Measurements from ENCODE around the gene XCL2.
"Not testable (repeated sequence)": the region's sequence is repeated elsewhere in the genome, so short reads cannot be mapped to it uniquely, and the experiment has no call there.

The XCL2 gene

GRCh38 chr1:168556647-168557046 is 12.8 kb upstream of the XCL2 start:
- DNase-seq (ENCODE audit: low read depth in 2 of 2) = no peak

DNA sequence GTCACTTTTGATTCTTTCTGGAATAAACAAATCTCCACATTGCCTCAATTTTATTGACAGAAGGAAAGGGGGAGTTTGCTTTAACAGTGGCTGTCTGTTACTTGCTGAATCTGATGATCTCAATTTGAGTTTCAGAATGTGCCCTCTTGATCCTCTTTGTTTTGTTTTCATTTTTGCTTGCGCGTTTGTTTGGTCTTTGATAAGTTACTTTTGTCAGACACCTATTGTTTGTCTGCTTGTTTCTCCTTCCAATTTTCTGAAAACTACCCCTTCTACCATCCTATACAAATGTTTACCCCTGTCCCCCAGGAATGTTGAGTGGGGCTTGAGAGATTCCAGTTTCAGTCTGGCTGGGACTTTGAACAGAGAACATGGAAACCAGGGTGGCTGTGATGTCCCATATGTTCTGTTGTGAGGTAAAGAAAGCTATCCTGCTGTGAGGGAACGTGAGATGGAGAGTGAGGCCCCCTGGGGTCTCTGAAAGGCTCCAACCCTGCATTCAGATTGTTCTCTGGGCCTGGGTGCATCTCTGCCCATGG is 11.8 kb upstream of the XCL2 start:
- no peak for DNase-seq (ENCODE audit: low read depth in 2 of 2)

GRCh38 chr1:168554603-168555483 is 11.0 kb upstream of the XCL2 start:
- no peak for DNase-seq (ENCODE audit: low read depth in 2 of 2)

DNA sequence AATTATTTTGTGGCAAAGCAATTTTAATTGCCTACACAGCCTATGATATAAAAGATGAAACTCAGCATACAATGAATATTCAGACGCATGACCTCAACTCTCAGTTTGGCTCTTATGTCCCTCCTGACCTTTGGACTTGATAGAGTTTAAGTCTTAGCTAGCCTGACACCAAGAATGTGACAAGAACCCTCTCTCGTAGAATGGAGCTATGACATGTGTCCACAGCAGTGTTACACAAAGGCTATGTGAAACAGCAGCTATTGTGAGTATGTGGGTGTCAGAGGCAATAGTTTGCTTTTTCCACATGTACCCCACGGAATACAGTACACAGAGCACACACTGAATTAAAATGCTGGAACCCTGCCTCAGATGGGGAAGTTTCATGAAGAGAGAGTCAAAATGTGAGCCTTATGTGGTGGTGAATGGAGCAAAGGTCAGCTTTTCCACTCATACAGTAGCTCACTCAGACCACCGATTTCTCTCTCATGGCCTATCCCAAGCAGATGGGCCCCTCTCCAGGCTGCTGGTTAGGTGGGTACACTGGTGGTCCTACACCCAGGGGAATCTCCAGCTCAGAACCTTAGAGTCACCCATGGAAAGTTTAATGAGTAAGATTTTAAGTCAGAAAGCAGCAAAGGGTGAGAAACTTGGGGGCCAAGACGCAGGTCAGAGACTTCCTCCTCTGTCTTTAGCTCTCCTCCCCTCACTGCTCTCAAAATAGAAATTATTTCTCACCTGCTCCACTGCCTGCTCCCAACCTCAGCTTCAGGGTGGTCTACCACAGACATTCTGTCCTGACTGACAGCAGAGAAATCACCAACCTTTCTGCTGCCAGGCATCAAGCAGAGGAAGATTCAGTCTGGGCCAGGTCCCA is 10.1 kb upstream of the XCL2 start:
- no peak for DNase-seq (ENCODE audit: low read depth in 2 of 2)

DNA sequence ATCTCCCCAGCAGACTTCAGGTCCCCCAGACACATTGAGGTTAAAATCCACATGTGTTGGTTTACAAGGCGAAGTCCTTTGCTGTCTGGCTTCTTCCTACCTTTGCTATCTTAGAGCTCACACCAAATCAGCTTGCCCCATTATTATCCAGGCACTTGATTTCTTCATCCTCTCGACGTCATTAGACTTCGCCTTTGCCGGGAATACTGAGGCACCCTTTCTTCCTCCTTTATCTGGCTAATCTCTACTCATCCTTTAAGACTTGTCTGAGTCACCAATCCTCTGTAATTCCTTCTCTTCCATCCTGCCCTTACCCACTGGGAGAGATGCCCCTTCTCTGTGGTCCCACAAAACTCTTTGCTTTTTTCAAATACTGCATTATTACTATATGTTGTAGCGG is 9.2 kb upstream of the XCL2 start:
- no peak for DNase-seq (ENCODE audit: low read depth in 2 of 2)

DNA sequence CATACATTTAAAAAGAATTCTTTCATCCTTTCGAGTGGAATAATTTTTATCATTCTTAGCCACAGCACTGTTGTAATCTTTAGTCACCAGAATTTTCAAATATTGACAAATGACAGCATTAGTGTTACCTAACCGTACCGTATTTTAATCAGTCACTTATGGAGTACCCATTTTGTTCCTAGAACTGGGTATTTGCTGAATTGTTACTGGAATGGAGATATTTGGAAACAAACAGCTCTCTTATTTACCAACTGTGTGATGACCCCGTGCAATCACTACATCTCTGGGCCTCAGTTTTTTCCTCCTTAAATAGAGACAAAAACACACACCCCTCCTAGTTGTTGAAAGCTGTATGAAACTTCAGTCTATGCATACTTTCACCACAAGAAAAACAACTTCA is 7.9 kb upstream of the XCL2 start:
- DNase-seq (ENCODE audit: low read depth in 2 of 2) = no peak

DNA sequence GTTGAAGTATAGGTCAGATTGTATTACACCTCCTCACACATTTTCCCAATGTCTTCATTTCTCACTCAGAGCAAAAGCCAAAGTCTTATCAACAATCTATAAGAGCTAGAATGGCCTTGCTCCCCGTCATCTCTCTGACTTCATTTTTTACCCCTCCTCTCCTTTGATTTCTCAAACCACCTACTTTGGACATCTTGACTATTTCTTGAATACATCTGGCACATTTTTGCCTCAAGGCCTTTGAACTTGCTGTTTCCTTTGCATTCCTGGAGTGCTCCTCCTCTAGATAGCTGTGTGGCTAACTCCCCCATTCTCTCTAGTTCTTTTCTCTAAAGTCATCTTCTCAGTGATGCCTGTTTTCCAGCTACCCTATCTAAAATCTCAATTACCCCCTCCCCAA is 7.2 kb upstream of the XCL2 start:
- DNase-seq (ENCODE audit: low read depth in 2 of 2) = no peak

- not testable (repeated sequence) for DNase-seq (ENCODE audit: low read depth in 2 of 2)
These were observed 2.7 kb upstream of the XCL2 start for GRCh38 chr1:168546553-168546895.

- DNase-seq (ENCODE audit: low read depth in 2 of 2) = not testable (repeated sequence)
These were observed 2.1 kb upstream of the XCL2 start for GRCh38 chr1:168545678-168546552.

- not testable (repeated sequence) for DNase-seq (ENCODE audit: low read depth in 2 of 2)
These were observed 819 bp downstream of the XCL2 start for GRCh38 chr1:168542978-168543377.

- not testable (repeated sequence) for DNase-seq (ENCODE audit: low read depth in 2 of 2)
These were observed 3.0 kb downstream of the XCL2 start for GRCh38 chr1:168540798-168541197.

GRCh38 chr1:168535536-168535935 is 8.3 kb downstream of the XCL2 start:
- DNase-seq (ENCODE audit: low read depth in 2 of 2) = no peak

DNA sequence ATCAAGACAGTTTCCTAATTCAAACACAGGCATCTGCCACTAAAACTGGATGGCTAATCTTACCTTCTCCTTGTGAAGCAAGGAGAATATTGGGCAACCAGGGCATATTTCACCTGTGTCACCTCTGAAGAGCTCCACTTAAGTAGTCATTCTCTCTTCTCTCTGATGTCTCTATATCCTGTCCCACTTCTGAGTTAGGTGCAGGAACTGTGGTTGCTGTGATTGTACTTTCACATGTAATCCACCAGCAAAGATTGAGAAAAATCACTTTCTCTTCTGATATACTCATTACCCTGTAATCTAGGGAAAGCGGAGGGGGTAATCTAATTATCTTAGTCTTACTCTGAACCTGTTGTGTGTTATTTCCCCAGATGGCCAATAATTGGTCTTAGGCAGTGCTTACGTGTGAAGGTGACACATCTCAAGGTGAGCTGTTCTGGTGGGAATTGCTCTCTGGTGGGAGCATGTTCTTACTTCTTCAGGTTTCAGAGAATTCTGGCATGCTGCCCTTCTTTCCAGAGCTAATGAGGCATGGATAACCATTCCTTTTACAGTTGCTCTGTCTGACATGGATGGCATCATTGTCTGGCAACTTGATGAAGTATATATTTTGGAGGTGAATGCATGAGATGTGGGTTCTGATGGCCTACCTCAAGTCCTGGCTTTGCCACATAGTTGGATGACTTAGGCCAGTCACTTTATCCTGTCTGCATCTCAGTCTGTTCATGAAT is 12.0 kb downstream of the XCL2 start:
- no peak for DNase-seq (ENCODE audit: low read depth in 2 of 2)

GRCh38 chr1:168529518-168529917 is 14.3 kb downstream of the XCL2 start:
- DNase-seq (ENCODE audit: low read depth in 2 of 2) = no peak

- DNase-seq (ENCODE audit: low read depth in 2 of 2) = no peak
These were observed 22.3 kb downstream of the XCL2 start for GRCh38 chr1:168521401-168522000.

GRCh38 chr1:168520832-168521231 is 23.0 kb downstream of the XCL2 start:
- DNase-seq (ENCODE audit: low read depth in 2 of 2) = no peak

DNA sequence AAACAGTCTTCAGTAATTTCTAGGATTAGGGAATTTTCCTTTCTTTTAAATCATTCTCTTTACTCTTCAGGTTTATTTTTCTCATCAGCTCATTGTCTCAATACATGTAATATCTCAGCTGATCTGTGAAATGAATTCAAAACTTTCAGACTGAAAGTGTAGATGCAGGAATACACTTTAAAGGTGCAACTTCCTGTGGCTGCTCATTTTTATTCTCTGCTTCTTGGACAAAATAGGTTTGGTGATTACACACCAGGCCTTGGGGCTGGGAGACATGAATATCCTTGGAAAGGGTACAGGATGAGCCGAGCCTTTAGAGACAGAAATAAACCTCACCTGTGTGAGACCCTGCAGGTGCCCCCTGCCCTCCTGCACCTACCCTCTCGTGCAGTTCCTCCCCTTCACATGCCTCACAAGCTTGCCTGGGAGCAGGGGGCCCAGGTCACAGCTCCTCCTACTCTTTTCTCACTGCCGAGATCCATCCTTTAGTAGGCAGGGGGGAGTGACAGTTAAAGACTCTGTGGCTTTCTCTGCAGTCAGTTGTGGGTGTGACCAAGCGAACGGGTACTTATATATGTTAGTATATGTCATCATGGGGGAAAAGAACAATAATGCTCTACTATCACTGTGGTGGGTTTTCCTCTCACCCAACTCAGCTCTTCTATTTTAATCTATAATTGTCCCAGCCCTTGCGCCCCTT is 23.6 kb downstream of the XCL2 start:
- DNase-seq (ENCODE audit: low read depth in 2 of 2) = peak; percentile 6 to 21

GRCh38 chr1:168518813-168519212 is 25.0 kb downstream of the XCL2 start:
- DNase-seq (ENCODE audit: low read depth in 2 of 2) = no peak

- DNase-seq (ENCODE audit: low read depth in 2 of 2) = no peak
These were observed 25.6 kb downstream of the XCL2 start for GRCh38 chr1:168518201-168518689.

DNA sequence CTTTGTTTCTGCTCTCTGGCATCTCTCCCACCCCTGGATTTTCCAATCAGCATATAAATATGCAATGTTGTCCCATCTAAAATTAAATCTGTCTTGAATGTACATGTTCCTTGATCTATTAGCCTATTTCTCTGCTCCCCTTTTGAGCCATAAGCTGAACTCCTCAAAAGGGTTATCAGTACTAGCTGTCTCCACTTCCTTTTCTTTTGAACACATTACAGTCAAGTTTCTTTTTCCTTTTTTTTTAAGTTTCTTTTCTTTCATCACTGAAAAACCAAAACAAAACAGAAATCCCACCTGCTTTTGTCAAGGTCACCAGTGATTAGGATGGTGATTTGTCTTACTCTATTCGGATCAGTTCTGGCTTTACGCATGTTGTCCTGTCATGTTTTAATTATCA is 29.3 kb downstream of the XCL2 start:
- DNase-seq (ENCODE audit: low read depth in 2 of 2) = no peak

All from activated CD4-positive, alpha-beta T cell treated with anti-CD3 and anti-CD28 coated beads for 24 hours (primary cell).